HG03439 (cell line): ENCODE data around the gene ACOT2.
A peak's percentile ranks its signal among the peaks of the same experiment; 100 is the strongest.

ENCODE experiments used
- ATAC-seq: cut with Tn5 transposase; IDR thresholded peaks from one replicate; pipeline ENCODE4 v1.9.1; 2021; ENCODE audit warnings: mild to moderate bottlenecking, moderate library complexity; ENCODE audit not compliant: unreplicated experiment

The ACOT2 gene

GRCh38 chr14:73613046-73613383, 44.0 kb downstream of the ACOT2 start:
- peak; percentile 16 for ATAC-seq

GRCh38 chr14:73613419-73613963, 44.5 kb downstream of the ACOT2 start:
- ATAC-seq, result no peak

GRCh38 chr14:73616831-73617230, 47.8 kb downstream of the ACOT2 start:
- ATAC-seq, result no peak

GRCh38 chr14:73619524-73619923, 50.5 kb downstream of the ACOT2 start:
- ATAC-seq, result no peak

GRCh38 chr14:73620268-73620667, 51.3 kb downstream of the ACOT2 start:
- ATAC-seq, result no peak

GRCh38 chr14:73623504-73624054, 54.6 kb downstream of the ACOT2 start:
- ATAC-seq, result no peak
